SH-SY5Y (cell line): Measurements from ENCODE around the gene CAPN1.

Experiments
- GATA2 ChIP-seq: IDR thresholded peaks from 2 replicates; pipeline ENCODE4 v1.6.1; 2011; ENCODE audit warnings: mild to moderate bottlenecking, low read depth, low read length
- GATA3 ChIP-seq: IDR thresholded peaks from 2 replicates; pipeline ENCODE4 v1.6.1; 2011; ENCODE audit warnings: low read depth, mild to moderate bottlenecking, low read length, moderate library complexity

DNA sequence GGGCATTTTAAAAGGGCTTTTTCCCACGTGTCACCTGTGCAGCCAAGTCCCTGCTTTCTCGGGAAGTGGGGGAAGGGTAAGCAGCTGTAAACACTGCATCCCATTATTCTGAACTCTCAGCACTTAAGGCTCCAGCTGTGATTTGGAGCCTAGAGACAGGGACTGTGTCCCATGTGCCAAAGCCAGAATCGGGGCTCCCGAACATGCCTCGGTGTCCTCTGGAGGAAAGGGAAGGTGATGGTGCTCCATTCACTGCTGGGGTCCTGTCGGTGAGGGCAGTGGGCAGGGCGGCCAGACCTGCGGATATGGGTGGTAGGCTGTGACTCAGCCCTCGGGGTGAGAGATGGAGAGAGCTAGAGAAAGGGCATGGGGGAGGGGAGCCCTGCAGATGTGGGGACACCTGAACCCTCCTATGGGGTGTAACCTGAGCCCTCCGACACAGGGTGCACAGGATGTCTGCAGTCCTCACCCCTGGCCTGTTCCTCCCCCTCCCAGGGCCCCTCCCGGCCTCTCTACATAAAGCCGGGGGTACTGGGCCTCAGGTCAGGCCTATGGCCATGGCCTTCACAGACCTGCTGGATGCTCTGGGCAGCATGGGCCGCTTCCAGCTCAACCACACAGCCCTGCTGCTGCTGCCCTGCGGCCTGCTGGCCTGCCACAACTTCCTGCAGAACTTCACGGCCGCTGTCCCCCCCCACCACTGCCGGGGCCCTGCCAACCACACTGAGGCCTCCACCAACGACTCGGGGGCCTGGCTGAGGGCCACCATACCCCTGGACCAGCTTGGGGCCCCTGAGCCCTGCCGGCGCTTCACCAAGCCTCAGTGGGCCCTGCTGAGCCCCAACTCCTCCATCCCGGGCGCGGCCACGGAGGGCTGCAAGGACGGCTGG is 31.8 kb downstream of the CAPN1 start:
- TF ChIP-seq GATA2 (no peak), GATA3 (no peak)
